Stimulated activated naive B cell treated with anti-CD40 and anti-IgM and Interleukin-4, amounts not matched to agents 10 μg/mL and 1 μg/mL and 100 μg/mL, for 72 hours (primary cell): ENCODE data around the gene TMLHE.
"Not testable (repeated sequence)": the region's sequence is repeated elsewhere in the genome, so short reads cannot be mapped to it uniquely, and the experiment has no call there.

Experiments
- ATAC-seq, 2 donors: fragments of 150-1000 bp; cut with Tn5 transposase; replicated peaks; 2 replicates each; pipeline ENCODE4 v1.10.0; 2021; ENCODE audit warnings: moderate library complexity in 1 of 2
- DNase-seq: peaks from one replicate; pipeline ENCODE4 v3.0.0; 2021
- H3K27ac Mint-ChIP-seq: one replicate; pipeline ENCODE4 v1.8.0; 2022; ENCODE audit warnings: mild to moderate bottlenecking, mixed read lengths
- H3K27me3 Mint-ChIP-seq, 2 donors: one replicate each; pipeline ENCODE4 v1.8.0; 2022; ENCODE audit warnings: mixed read lengths in 2 of 2
- H3K36me3 Mint-ChIP-seq, 2 donors: one replicate each; pipeline ENCODE4 v1.8.0; 2022; ENCODE audit warnings: mixed read lengths in 2 of 2, mild to moderate bottlenecking in 1 of 2
- H3K4me1 Mint-ChIP-seq, 2 donors: one replicate each; pipeline ENCODE4 v1.8.0; 2022; ENCODE audit warnings: mixed read lengths in 2 of 2, mild to moderate bottlenecking in 1 of 2
- H3K4me3 Mint-ChIP-seq, 2 donors: one replicate each; pipeline ENCODE4 v1.8.0; 2022; ENCODE audit warnings: mild to moderate bottlenecking in 2 of 2, mixed read lengths in 2 of 2, moderate library complexity in 1 of 2
- H3K9me3 Mint-ChIP-seq, 2 donors: one replicate each; pipeline ENCODE4 v1.8.0; 2022; ENCODE audit warnings: mixed read lengths in 2 of 2, mild to moderate bottlenecking in 1 of 2

Gene TMLHE

GRCh38 chrX:155592331-155592730 lies 20.4 kb downstream of the TMLHE start:
- Mint-ChIP-seq H3K4me1 (peaks cover 0 to 4% of the 10 kb centered on the region in 2 donors), H3K27me3 (no peaks in the 10 kb centered on the region), H3K4me3 (no peak overlapping the region), H3K27ac (no peak overlapping the region), H3K9me3 (peaks cover 9 to 11% of the 10 kb centered on the region in 2 donors), H3K36me3 (peaks cover 12 to 27% of the 10 kb centered on the region in 2 donors)
- DNase-seq, result no peak
- ATAC-seq, result no peak

DNA sequence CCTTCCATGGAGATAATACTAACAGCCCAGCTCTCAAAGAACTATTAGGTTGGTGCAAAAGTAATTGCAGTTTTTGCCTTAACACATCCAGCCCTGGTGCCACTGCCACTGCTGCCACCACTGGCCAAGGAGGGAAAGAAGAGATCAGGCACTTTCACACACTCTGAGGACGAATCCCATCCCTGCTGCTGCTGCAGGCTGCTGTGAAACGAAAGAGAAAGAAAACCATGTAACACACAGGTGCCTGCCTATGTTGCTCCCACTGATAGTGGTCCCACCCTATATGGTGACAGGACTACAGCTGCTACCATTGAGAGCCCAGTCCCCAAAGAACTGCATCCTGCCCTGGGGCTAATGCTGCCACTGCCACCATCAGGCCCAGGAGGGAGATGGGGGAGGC lies 35.1 kb downstream of the TMLHE start:
- peaks cover 2 to 10% of the 10 kb centered on the region in 2 donors for H3K9me3 Mint-ChIP-seq
- ATAC-seq (no peak), DNase-seq (no peak)
- H3K27me3 Mint-ChIP-seq, result no peaks in the 10 kb centered on the region
- H3K36me3 Mint-ChIP-seq, result peaks cover 10 to 12% of the 10 kb centered on the region in 2 donors
- no peak overlapping the region for H3K4me3 Mint-ChIP-seq
- H3K27ac Mint-ChIP-seq, result peak overlapping the region; percentile 42
- peaks cover 9 to 17% of the 10 kb centered on the region in 2 donors for H3K4me1 Mint-ChIP-seq

DNA sequence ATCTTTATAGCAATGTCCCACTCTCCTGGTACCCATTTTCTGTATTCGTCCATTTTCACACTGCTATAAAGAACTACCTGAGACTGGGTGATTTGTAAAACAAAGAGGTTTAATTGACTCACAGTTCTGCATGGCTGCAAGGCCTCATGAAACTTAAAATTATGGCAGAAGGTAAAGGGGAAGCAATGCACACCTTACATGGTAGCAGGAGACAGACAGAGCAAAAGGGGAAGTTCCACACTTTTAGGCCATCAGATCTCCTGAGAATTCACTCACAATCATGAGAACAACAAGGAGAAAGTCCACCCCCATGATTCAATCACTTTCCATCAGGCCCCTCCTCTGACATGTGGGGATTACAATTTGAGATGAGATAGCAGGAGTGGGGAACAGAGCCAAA lies 49.7 kb downstream of the TMLHE start:
- peaks cover 7 to 24% of the 10 kb centered on the region in 2 donors for H3K4me1 Mint-ChIP-seq
- H3K4me3 Mint-ChIP-seq, result no peak overlapping the region
- H3K27me3 Mint-ChIP-seq, result no peaks in the 10 kb centered on the region
- DNase-seq (no peak), ATAC-seq (peak; percentile 57 to 69)
- peak overlapping the region; percentile 21 for H3K27ac Mint-ChIP-seq
- H3K9me3 Mint-ChIP-seq, result peaks cover 14 to 16% of the 10 kb centered on the region in 2 donors
- H3K36me3 Mint-ChIP-seq, result peaks cover 18 to 32% of the 10 kb centered on the region in 2 donors

DNA sequence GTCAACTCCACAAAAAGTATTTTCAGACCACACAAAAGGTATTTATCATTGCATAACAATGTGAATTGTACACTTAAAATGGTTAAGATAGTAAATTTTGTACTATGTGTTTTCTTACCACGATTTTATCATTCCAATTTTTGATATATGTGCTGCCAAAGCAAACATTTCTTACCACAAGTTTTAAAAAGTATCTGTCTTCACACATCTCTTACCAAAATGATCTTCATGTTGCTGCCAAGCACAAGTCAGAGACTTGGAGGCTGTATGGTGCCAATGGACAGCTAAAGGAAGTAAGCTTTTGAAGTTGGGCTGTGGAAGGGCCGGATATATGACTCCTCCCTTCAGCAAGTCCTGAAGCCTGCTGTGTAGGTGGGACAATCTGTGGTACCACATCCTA lies 67.9 kb downstream of the TMLHE start:
- peaks cover 32 to 34% of the 10 kb centered on the region in 2 donors for H3K36me3 Mint-ChIP-seq
- ATAC-seq (no peak), DNase-seq (no peak)
- peaks cover 7 to 14% of the 10 kb centered on the region in 2 donors for H3K9me3 Mint-ChIP-seq
- no peaks in the 10 kb centered on the region for H3K27me3 Mint-ChIP-seq
- H3K27ac Mint-ChIP-seq, result no peak overlapping the region
- no peaks in the 10 kb centered on the region for H3K4me1 Mint-ChIP-seq
- no peak overlapping the region for H3K4me3 Mint-ChIP-seq

DNA sequence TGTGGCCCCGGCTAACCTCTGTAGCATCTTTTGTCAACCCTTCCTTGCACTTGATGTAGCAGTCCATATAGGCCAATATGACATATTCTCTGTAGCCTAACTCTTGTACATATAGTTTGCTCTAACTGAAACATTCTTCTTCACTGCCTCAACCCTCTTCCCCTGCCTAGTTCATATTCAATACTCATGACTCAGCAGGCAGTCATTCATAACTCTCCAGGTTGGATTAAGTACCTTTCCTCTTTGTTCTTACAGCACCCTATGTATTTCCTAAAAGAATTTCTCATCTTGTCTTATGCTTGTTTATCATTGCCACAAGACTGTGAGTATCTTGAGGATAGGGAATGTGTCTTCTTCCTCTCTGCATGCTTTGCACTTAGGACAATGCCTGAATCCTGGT lies 76.9 kb downstream of the TMLHE start:
- H3K4me3 Mint-ChIP-seq, result no peak overlapping the region

GRCh38 chrX:155534800-155535199 lies 78.0 kb downstream of the TMLHE start:
- DNase-seq (no peak), ATAC-seq (no peak)
- Mint-ChIP-seq H3K9me3 (peaks cover under 1 to 7% of the 10 kb centered on the region in 2 donors), H3K27me3 (no peaks in the 10 kb centered on the region), H3K4me3 (no peak overlapping the region), H3K27ac (no peak overlapping the region), H3K4me1 (peaks cover 1 to 7% of the 10 kb centered on the region in 2 donors), H3K36me3 (peaks cover 25 to 30% of the 10 kb centered on the region in 2 donors)

More for the DNA sequence above, 76.9 kb downstream of the TMLHE start:
- no peak overlapping the region for H3K27ac Mint-ChIP-seq
- peaks cover 25 to 26% of the 10 kb centered on the region in 2 donors for H3K36me3 Mint-ChIP-seq
- no peaks in the 10 kb centered on the region for H3K27me3 Mint-ChIP-seq
- peaks cover 2 to 7% of the 10 kb centered on the region in 2 donors for H3K9me3 Mint-ChIP-seq
- no peak for ATAC-seq
- no peak for DNase-seq
- peaks cover 1 to 7% of the 10 kb centered on the region in 2 donors for H3K4me1 Mint-ChIP-seq

DNA sequence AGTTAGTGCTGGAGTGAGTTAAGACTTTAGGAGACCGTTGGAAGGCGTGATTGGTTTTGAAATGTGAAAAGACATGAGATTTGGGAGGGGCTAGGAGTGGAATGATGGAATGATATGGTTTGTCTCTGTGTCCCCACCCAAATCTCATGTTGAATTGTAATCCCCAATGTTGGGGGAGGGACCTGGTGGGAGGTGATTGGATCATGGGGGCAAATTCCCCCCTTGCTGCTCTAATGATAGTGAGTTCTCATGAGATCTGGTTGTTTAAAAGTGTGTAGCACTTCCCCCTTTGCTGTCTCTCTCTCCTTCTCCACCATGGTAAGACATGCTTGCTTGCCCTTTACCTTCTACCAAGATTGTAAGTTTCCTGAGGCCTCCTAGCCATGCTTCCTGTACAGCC lies 85.7 kb downstream of the TMLHE start:
- H3K4me3 Mint-ChIP-seq, H3K27me3 Mint-ChIP-seq, ATAC-seq, H3K4me1 Mint-ChIP-seq, DNase-seq: not testable (repeated sequence)
- Mint-ChIP-seq H3K27ac (peak overlapping the region; percentile 67), H3K9me3 (peaks cover 10 to 19% of the 10 kb centered on the region in 2 donors), H3K36me3 (peaks cover 35 to 61% of the 10 kb centered on the region in 2 donors)

GRCh38 chrX:155514225-155514624 lies 98.5 kb downstream of the TMLHE start:
- Mint-ChIP-seq H3K27ac (no peak overlapping the region), H3K4me3 (no peak overlapping the region), H3K9me3 (no peaks in the 10 kb centered on the region), H3K36me3 (peaks cover 17 to 21% of the 10 kb centered on the region in 2 donors), H3K4me1 (no peaks in the 10 kb centered on the region), H3K27me3 (no peaks in the 10 kb centered on the region)
- no peak for ATAC-seq
- DNase-seq, result no peak

- Mint-ChIP-seq H3K27ac (no peak overlapping the region), H3K4me1 (no peaks in the 10 kb centered on the region), H3K9me3 (no peaks in the 10 kb centered on the region), H3K27me3 (no peaks in the 10 kb centered on the region), H3K4me3 (no peak overlapping the region), H3K36me3 (peaks cover 4 to 8% of the 10 kb centered on the region in 2 donors)
- no peak for DNase-seq
- ATAC-seq, result no peak
These were observed 107.5 kb downstream of the TMLHE start for GRCh38 chrX:155505296-155505695.

DNA sequence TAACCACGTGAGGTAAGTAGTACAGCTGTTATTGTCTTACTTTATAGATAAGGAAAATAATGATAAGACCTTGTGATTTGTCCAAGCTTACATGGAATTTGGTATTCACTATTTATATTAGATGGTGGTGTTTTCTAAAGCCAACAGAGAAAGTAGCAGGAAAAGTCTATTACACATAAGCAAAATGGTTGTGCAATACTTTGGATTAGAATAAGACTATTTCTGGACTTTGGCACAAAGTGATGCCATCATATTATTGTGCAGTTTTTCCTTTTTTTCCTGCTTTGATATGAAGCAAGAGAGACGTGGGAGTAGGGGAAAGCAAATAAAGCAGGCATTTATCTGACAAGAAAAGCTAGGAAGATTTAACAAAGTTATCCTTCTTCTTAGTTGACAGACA lies 117.6 kb downstream of the TMLHE start:
- H3K9me3 Mint-ChIP-seq, H3K27me3 Mint-ChIP-seq, ATAC-seq, DNase-seq, H3K36me3 Mint-ChIP-seq, H3K4me3 Mint-ChIP-seq, H3K27ac Mint-ChIP-seq, H3K4me1 Mint-ChIP-seq: not testable (repeated sequence)

- not testable (repeated sequence) for H3K4me1 Mint-ChIP-seq, H3K27me3 Mint-ChIP-seq, DNase-seq, H3K27ac Mint-ChIP-seq, H3K9me3 Mint-ChIP-seq, H3K36me3 Mint-ChIP-seq, ATAC-seq, H3K4me3 Mint-ChIP-seq
These were observed 121.3 kb downstream of the TMLHE start for GRCh38 chrX:155491421-155491820.

GRCh38 chrX:155477136-155477535 lies 135.6 kb downstream of the TMLHE start:
- DNase-seq, H3K36me3 Mint-ChIP-seq, ATAC-seq, H3K27me3 Mint-ChIP-seq, H3K4me1 Mint-ChIP-seq, H3K27ac Mint-ChIP-seq, H3K9me3 Mint-ChIP-seq, H3K4me3 Mint-ChIP-seq: not testable (repeated sequence)

- not testable (repeated sequence) for H3K4me3 Mint-ChIP-seq, H3K4me1 Mint-ChIP-seq, H3K27ac Mint-ChIP-seq, H3K9me3 Mint-ChIP-seq, H3K27me3 Mint-ChIP-seq, H3K36me3 Mint-ChIP-seq, DNase-seq
- peak; percentile 68 to 80 for ATAC-seq
These were observed 146.3 kb downstream of the TMLHE start for GRCh38 chrX:155466269-155466938.

DNA sequence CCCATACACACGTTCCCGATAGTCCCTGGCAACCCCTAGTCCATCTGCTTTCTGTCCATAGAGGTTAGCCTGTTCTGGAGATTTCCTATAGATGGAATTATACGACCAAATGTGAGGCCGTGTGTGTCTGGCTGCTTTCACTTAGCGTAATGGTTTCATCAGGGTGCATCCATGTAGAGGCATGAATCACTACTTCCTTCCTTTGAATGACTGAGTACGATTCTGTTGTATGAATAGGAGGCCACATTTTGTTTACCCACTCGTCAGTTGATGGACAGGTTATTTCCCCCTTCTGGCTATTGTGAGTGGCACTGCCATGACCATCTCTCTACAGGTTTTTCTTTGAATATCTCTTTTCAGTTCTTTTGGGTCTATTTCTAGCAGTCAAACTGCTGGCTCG lies 152.3 kb downstream of the TMLHE start:
- DNase-seq, H3K27me3 Mint-ChIP-seq, H3K4me1 Mint-ChIP-seq, H3K4me3 Mint-ChIP-seq, H3K36me3 Mint-ChIP-seq, H3K9me3 Mint-ChIP-seq, H3K27ac Mint-ChIP-seq: not testable (repeated sequence)
- peak in 1 of 2 donors; percentile 7 for ATAC-seq

GRCh38 chrX:155458471-155458870 lies 154.3 kb downstream of the TMLHE start, which contains the start of gene F8A3:
Gene F8A3 (minus strand): TSS chrX:155458620. CDS start chrX:155458600, 20 bp downstream.
- not testable (repeated sequence) for H3K27me3 Mint-ChIP-seq, H3K9me3 Mint-ChIP-seq, DNase-seq, H3K4me3 Mint-ChIP-seq, H3K27ac Mint-ChIP-seq, H3K4me1 Mint-ChIP-seq, H3K36me3 Mint-ChIP-seq
- ATAC-seq, result peak; percentile 85 to 91
